ENCODE results near the gene MS4A7. TPM values are rescaled to one million over a fixed set of nuclear protein-coding genes. Genes with fewer than 3 reads are reported as not detected.
"Not testable (repeated sequence)": the region's sequence is repeated elsewhere in the genome, so short reads cannot be mapped to it uniquely, and the experiment has no call there.

MS4A7 gene
- total RNA-seq, 2 experiments from 2014 or later = not detected

GRCh38 chr11:60349990-60350389 lies 28.3 kb upstream of the MS4A7 start:
- Mint-ChIP-seq H3K27me3 (peaks cover 19% of the 10 kb centered on the region), H3K4me1 (ENCODE audit: low read depth) (no peaks in the 10 kb centered on the region), H3K4me3 (no peak overlapping the region), H3K27ac (no peak overlapping the region), H3K9me3 (no peaks in the 10 kb centered on the region), H3K36me3 (no peaks in the 10 kb centered on the region)
- no peak for DNase-seq
- CTCF ChIA-PET = interaction anchor here (0.7 to 2.8 kb wide), 3 partner anchors 13 to 269 kb away, joined by 3 to 15 read pairs (median 3); no protein-coding TSS in a partner anchor
- POLR2A ChIA-PET = no interaction called here
- intact Hi-C loops (cut with micrococcal nuclease) = no loop called here

- CTCF ChIA-PET = no interaction called here
- intact Hi-C loops (cut with micrococcal nuclease) = no loop called here
- H3K9me3 Mint-ChIP-seq = no peaks in the 10 kb centered on the region
- H3K36me3 Mint-ChIP-seq = no peaks in the 10 kb centered on the region
- H3K4me1 Mint-ChIP-seq (ENCODE audit: low read depth) = no peaks in the 10 kb centered on the region
- no peak overlapping the region for H3K27ac Mint-ChIP-seq
- peaks cover 4% of the 10 kb centered on the region for H3K27me3 Mint-ChIP-seq
- POLR2A ChIA-PET = no interaction called here
- no peak overlapping the region for H3K4me3 Mint-ChIP-seq
- no peak for DNase-seq
Measured at GRCh38 chr11:60357771-60358170, 20.6 kb upstream of the MS4A7 start.

GRCh38 chr11:60360621-60361020 lies 17.7 kb upstream of the MS4A7 start:
- Mint-ChIP-seq H3K9me3 (no peaks in the 10 kb centered on the region), H3K27me3 (peaks cover 20% of the 10 kb centered on the region), H3K27ac (no peak overlapping the region), H3K36me3 (no peaks in the 10 kb centered on the region), H3K4me3 (no peak overlapping the region), H3K4me1 (ENCODE audit: low read depth) (no peaks in the 10 kb centered on the region)
- intact Hi-C loops (cut with micrococcal nuclease) = loop anchor here (10.0 kb wide), 1 partner anchor 56 kb away; no protein-coding TSS in a partner anchor
- ChIA-PET CTCF (interaction anchor here (1.4 to 1.7 kb wide), 2 partner anchors 15 to 257 kb away, joined by 3 to 4 read pairs; no protein-coding TSS in a partner anchor), POLR2A (no interaction called here)
- DNase-seq = no peak

DNA sequence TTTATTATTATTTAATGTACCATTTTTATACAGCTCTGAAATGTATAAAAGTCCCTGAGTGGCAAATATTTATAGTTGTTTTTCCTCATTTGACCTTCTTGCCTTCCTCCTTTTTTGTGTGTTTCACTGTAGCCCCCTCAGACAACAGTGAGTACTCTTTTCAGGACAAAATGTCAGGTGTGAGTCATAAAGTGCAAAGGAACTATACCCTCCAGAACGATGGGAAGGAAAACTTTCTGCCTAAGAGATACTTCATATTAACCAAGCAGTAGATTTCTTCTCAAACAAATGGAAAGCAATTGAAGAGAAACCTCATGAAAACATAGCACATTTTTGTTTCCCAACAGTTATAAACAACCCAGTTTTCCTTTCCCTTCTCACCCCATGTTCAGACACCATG lies 16.1 kb upstream of the MS4A7 start:
- H3K27ac Mint-ChIP-seq = no peak overlapping the region
- H3K9me3 Mint-ChIP-seq = no peaks in the 10 kb centered on the region
- H3K36me3 Mint-ChIP-seq = no peaks in the 10 kb centered on the region
- H3K4me1 Mint-ChIP-seq (ENCODE audit: low read depth) = peaks cover 3% of the 10 kb centered on the region
- no peak overlapping the region for H3K4me3 Mint-ChIP-seq
- POLR2A ChIA-PET = no interaction called here
- H3K27me3 Mint-ChIP-seq = peaks cover 24% of the 10 kb centered on the region
- no peak for DNase-seq
- CTCF ChIA-PET = interaction anchor here (1.5 to 6.1 kb wide), 10 partner anchors 20 to 270 kb away, joined by 3 to 102 read pairs (median 9); no protein-coding TSS in a partner anchor
- intact Hi-C loops (cut with micrococcal nuclease) = loop anchor here (10.0 kb wide), 1 partner anchor 57 kb away; no protein-coding TSS in a partner anchor

DNA sequence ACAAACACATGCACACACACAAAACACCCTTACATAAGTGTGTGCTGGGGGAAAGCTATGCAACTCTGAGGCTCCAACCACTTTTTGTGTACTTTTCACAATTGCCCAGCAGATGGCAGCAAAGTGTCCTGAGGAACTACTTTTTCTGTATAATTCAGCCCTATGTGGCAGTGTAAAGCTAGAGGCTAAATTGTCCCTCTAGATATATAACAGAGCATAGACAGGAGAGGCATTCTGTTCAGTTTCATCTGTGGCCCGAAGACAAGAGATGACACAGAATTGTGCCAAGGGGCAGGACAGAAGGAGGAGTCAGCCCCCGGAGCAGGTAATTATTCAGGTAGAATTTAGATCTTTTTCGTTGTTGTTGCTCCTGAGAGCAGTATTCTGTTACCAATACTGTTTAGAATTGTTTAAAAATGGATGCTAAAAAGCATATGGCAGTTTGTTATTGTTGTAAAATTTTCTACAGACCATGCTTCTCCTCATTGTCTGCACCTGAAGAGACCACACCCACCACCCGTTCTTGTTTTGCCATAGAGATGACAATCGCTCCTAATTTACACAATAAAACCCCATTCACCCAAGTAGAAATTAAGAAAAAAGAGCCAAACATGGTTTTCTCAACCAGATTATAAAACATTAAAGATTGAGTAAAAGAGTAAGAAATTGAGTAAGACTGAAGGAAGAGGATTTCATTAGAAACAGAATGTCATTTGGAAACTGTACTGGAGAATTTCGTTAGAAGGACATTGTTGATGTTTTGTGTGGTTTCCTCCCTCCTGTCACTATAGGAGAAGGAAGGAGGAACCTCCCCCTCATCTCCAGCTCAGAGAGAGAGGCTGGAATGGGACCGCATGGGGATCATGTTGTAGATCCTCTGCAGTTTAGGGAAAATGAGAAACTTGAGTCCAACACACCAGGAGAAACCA lies 14.5 kb upstream of the MS4A7 start:
- peaks cover 31% of the 10 kb centered on the region for H3K27me3 Mint-ChIP-seq
- CTCF ChIA-PET = interaction anchor here (0.7 to 6.1 kb wide), 39 partner anchors 8 to 637 kb away, joined by 3 to 102 read pairs (median 4); partner anchors contain the start of genes MS4A12 and MS4A15
- intact Hi-C loops (cut with micrococcal nuclease) = loop anchor here (1.0 to 10.0 kb wide), 3 partner anchors 59 to 254 kb away; no protein-coding TSS in a partner anchor

GRCh38 chr11:60366262-60366904 lies 11.9 kb upstream of the MS4A7 start:
- H3K36me3 Mint-ChIP-seq = not testable (repeated sequence)
- intact Hi-C loops (cut with micrococcal nuclease) = loop anchor here (10.0 kb wide), 1 partner anchor 62 kb away; no protein-coding TSS in a partner anchor
- CTCF ChIA-PET = interaction anchor here (1.0 to 6.1 kb wide), 2 partner anchors 92 to 253 kb away, joined by 4 to 102 read pairs; no protein-coding TSS in a partner anchor

More for the DNA sequence above, 14.5 kb upstream of the MS4A7 start:
- Mint-ChIP-seq H3K36me3 (no peaks in the 10 kb centered on the region), H3K27ac (no peak overlapping the region), H3K4me3 (no peak overlapping the region), H3K9me3 (no peaks in the 10 kb centered on the region), H3K4me1 (ENCODE audit: low read depth) (peaks cover 3% of the 10 kb centered on the region)
- DNase-seq = peak; percentile 65
- POLR2A ChIA-PET = no interaction called here

DNA sequence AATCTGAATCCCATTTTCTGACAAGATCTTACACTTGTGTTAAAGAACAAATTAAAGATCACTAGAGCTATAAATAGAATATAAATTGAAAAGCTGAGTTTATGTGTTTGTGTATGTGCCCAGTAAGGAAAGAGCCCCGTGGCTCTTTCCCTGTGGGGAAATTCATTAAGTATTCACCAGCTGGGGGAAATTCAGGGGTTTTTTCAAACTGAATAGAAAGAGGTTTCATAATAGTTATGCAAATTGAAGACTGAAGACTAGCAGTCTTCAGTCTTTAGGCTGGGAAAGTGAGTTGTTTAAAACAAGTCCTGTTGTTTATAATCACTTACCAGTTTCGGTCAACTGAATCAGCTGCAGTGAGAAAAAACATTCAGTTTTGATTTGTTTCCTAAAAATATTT lies 11.3 kb upstream of the MS4A7 start:
- intact Hi-C loops (cut with micrococcal nuclease) = loop anchor here (10.0 kb wide), 1 partner anchor 62 kb away; no protein-coding TSS in a partner anchor
- Mint-ChIP-seq H3K9me3 (no peaks in the 10 kb centered on the region), H3K36me3 (no peaks in the 10 kb centered on the region), H3K27ac (no peak overlapping the region), H3K27me3 (peaks cover 34% of the 10 kb centered on the region), H3K4me1 (ENCODE audit: low read depth) (peaks cover 3% of the 10 kb centered on the region), H3K4me3 (no peak overlapping the region)
- no peak for DNase-seq
- CTCF ChIA-PET = interaction anchor here (0.6 to 6.1 kb wide), 4 partner anchors 22 to 252 kb away, joined by 3 to 102 read pairs (median 3); no protein-coding TSS in a partner anchor
- POLR2A ChIA-PET = no interaction called here

More at GRCh38 chr11:60366262-60366904, 11.9 kb upstream of the MS4A7 start:
- H3K4me3 Mint-ChIP-seq; DNase-seq; POLR2A ChIA-PET; H3K9me3 Mint-ChIP-seq; H3K4me1 Mint-ChIP-seq (ENCODE audit: low read depth); H3K27ac Mint-ChIP-seq: not testable (repeated sequence)
- peaks cover 35% of the 10 kb centered on the region for H3K27me3 Mint-ChIP-seq

DNA sequence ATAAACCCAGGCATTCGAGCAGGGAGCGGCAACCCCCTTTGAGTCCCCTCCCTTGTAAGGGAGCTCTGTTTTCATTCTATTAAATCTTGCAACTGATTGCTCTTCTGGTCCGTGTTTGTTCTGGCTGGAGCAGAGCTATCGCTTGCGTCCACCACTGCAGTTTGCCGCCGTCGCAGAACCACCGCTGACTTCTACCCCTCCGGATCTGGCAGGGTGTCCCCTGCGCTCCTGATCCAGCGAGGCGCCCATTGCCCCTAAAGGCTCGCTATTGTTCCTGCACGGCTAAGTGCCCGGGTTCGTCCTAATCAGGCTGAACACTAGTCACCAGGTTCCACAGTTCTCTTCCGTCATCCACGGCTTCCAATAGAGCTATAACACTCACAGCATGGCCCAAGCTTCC lies 10.4 kb upstream of the MS4A7 start:
- CTCF ChIA-PET = interaction anchor here (0.8 to 1.3 kb wide), 2 partner anchors 23 to 45 kb away, joined by 3 read pairs; no protein-coding TSS in a partner anchor

DNA sequence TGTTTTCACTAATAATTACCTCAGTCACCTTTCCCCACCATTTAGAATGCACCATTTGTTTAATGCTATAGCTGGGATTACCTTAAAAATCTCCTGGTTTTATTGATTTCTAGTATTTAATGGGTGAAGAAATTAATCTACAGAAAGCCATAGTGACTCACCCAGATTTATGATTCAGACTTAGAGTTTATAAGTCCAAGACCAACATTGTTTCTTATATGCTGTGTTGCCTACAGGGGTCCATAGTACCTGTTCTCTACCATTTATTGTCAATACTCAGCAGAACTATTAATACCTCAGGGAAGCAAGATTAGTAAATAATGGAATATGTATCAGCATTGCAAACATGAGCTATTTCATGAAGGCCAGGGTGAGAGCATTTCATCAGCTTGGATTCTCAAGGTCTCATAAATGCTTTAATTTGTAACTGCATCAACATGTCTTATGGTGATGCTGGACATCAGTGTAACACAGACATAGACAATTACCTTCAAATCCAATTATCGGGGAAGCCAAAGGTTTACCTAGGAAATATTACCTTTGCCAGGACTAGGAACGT lies 8.0 kb upstream of the MS4A7 start:
- no peaks in the 10 kb centered on the region for H3K36me3 Mint-ChIP-seq
- CTCF ChIA-PET = interaction anchor here (1.8 kb wide), 1 partner anchor 249 kb away, joined by 4 read pairs; no protein-coding TSS in a partner anchor
- no peak for DNase-seq
- POLR2A ChIA-PET = no interaction called here
- H3K4me1 Mint-ChIP-seq (ENCODE audit: low read depth) = peaks cover 3% of the 10 kb centered on the region
- no peak overlapping the region for H3K27ac Mint-ChIP-seq
- peaks cover 21% of the 10 kb centered on the region for H3K27me3 Mint-ChIP-seq
- H3K4me3 Mint-ChIP-seq = no peak overlapping the region
- intact Hi-C loops (cut with micrococcal nuclease) = no loop called here
- no peaks in the 10 kb centered on the region for H3K9me3 Mint-ChIP-seq

More for the DNA sequence above, 10.4 kb upstream of the MS4A7 start:
- Mint-ChIP-seq H3K4me3 (no peak overlapping the region), H3K27ac (no peak overlapping the region), H3K4me1 (ENCODE audit: low read depth) (peaks cover 3% of the 10 kb centered on the region), H3K9me3 (no peaks in the 10 kb centered on the region), H3K27me3 (peaks cover 34% of the 10 kb centered on the region), H3K36me3 (no peaks in the 10 kb centered on the region)
- POLR2A ChIA-PET = no interaction called here
- no peak for DNase-seq
- intact Hi-C loops (cut with micrococcal nuclease) = loop anchor here (10.0 kb wide), 1 partner anchor 63 kb away; no protein-coding TSS in a partner anchor

DNA sequence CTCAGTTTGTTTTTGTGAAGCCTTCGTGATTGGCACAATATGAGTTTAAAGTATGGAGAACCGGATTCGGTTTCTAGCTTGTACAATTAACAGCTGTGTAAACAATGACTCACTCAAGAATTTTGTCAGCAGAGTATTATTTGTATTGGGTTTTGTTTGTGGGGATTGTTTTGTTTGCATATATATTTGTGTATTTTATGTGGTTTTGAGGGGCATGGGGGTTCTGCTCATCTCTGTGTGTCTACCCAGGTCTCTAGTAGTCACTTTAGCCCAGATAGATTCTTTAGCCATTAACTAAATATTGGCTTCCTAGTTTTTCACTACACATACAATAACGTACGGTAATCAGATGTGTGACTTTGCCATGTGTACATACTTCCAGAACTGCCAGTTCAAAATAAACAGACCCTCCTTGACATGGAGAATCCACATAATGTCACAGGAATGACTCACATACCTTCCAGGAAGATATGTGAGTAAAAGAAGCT lies 7.5 kb upstream of the MS4A7 start:
- ChIA-PET POLR2A (no interaction called here), CTCF (interaction anchor here (1.6 to 1.8 kb wide), 2 partner anchors 8 to 248 kb away, joined by 4 to 6 read pairs; no protein-coding TSS in a partner anchor)
- Mint-ChIP-seq H3K9me3 (no peaks in the 10 kb centered on the region), H3K4me1 (ENCODE audit: low read depth) (peaks cover 3% of the 10 kb centered on the region), H3K4me3 (no peak overlapping the region), H3K27me3 (peaks cover 23% of the 10 kb centered on the region), H3K36me3 (no peaks in the 10 kb centered on the region), H3K27ac (no peak overlapping the region)
- intact Hi-C loops (cut with micrococcal nuclease) = no loop called here
- no peak for DNase-seq

DNA sequence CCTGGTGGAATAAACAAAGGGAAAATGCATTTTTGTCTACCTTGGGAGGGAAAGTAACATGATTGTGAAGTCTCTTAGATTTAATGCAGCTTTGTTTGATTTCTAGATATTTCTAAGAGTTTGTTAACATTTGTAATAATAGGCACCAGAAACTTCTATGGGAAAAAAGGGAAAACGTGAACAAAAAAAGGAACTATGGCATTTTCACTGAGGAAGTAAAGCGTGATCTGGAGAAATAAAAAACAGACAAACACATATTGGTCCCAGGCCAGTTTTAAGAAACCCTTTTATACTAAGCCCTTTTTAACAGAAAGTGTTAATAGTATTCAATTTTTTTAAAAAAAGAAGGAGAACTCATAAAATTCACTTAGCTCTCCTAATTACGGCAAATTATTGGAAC lies 6.9 kb upstream of the MS4A7 start:
- no peak for DNase-seq
- Mint-ChIP-seq H3K4me1 (ENCODE audit: low read depth) (no peaks in the 10 kb centered on the region), H3K9me3 (no peaks in the 10 kb centered on the region), H3K4me3 (no peak overlapping the region), H3K36me3 (no peaks in the 10 kb centered on the region), H3K27me3 (peaks cover 19% of the 10 kb centered on the region), H3K27ac (no peak overlapping the region)
- ChIA-PET POLR2A (no interaction called here), CTCF (interaction anchor here (1.6 to 1.8 kb wide), 2 partner anchors 8 to 248 kb away, joined by 4 to 6 read pairs; no protein-coding TSS in a partner anchor)
- intact Hi-C loops (cut with micrococcal nuclease) = no loop called here
